HEK293 (cell line): ENCODE data around the gene IL18RAP.

Experiments used
- CTCF ChIP-seq: fragments of 450-650 bp; formaldehyde crosslinking; IDR thresholded peaks from 2 replicates; pipeline ENCODE4 v1.5.1; 2016; ENCODE audit warnings: missing biosample characterization, missing genetic modification characterization
- ZNF324 ChIP-seq: fragments of 450-650 bp; formaldehyde crosslinking; IDR thresholded peaks from 2 replicates; pipeline ENCODE4 v1.5.1; 2016; ENCODE audit warnings: missing biosample characterization, missing genetic modification characterization
- ZNF777 ChIP-seq: fragments of 450-650 bp; formaldehyde crosslinking; IDR thresholded peaks from 2 replicates; pipeline ENCODE4 v1.5.1; 2017; ENCODE audit warnings: missing biosample characterization, missing genetic modification characterization, borderline replicate concordance

DNA sequence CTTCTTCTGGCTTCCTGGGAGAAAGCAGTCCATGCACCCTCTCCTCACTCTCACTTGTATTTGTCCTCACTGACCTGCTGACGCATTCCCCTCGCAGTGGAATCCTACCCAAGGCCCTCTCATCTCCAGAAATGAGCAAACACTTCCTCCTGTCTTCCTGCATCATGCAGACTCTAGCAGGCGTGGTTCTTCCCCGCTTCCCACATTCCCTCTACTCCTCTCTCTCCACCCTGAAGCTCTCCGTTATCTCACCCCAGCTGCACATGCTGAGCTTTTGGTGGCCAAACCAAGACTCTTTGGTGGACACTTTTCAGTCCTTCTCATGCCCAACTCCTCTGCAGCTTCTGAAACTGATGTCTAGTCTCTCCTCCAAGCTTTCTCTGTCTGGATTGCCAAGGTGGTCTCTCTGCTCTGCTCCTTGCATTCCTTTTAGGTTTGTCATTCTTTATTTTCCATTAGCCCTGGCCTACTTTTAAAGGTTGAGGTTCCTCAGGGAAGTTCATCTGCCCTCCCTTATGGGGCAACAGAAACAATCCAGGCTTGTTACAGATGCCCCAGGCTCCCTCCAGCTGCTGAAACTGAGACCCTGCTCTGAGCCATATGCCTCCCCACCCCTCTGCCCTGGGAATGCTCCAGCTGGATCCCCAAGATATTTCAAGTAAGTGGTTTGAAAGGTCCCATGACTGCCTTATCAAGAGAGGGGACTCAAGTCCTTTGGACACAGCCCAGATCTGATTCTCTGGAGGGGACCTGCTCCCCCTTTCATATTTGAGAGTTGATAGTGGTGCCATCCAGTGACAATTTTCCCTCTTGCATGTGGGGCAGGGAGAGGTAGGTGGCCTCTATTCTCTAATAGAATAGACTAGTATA is 835 bp upstream of the IL18RAP start:
- TF ChIP-seq ZNF777 (tag by site-specific recombination) (no peak), CTCF (tag by site-specific recombination) (no peak), ZNF324 (tag by site-specific recombination) (no peak)
